HepG2 (cell line): Measurements from ENCODE around the gene AMHR2. TPM values are rescaled to one million over a fixed set of nuclear protein-coding genes. Genes with fewer than 3 reads are reported as not detected.

Experiments used
- FOSL1 ChIP-seq: sonication (generic); formaldehyde crosslinking; IDR thresholded peaks from 2 replicates; pipeline ENCODE4 v1.9.0; 2021; ENCODE audit warnings: missing genetic modification reagents, borderline replicate concordance
- FOXO4 ChIP-seq: sonication (generic); formaldehyde crosslinking; conservative IDR thresholded peaks from 2 replicates; pipeline ENCODE4 v1.8.1; 2023; ENCODE audit warnings: missing genetic modification reagents
- ISX ChIP-seq: sonication (generic); formaldehyde crosslinking; conservative IDR thresholded peaks from 2 replicates; pipeline ENCODE4 v1.5.0; 2020; ENCODE audit warnings: missing genetic modification reagents
- LCORL ChIP-seq, 2 experiments: fragments of 450-650 bp in 1 of 2; sonication (generic) in 1 of 2; formaldehyde crosslinking in 1 of 2; IDR thresholded peaks; 2 replicates each; pipeline versions ENCODE4 v1.5.0 to v1.6.1; 2017 to 2020; ENCODE audit warnings: antibody characterized with exemption in 1 of 2, missing genetic modification reagents in 1 of 2
- NFYC ChIP-seq: IDR thresholded peaks from 2 replicates; pipeline ENCODE4 v1.6.1; 2016; ENCODE audit warnings: missing genetic modification reagents, missing compliant biosample characterization
- PBX3 ChIP-seq: sonication (generic); formaldehyde crosslinking; IDR thresholded peaks from 2 replicates; pipeline ENCODE4 v1.8.1; 2023; ENCODE audit warnings: missing genetic modification reagents, inconsistent platforms, borderline replicate concordance
- REPIN1 ChIP-seq: sonication (generic); formaldehyde crosslinking; IDR thresholded peaks from 2 replicates; pipeline ENCODE4 v1.8.0; 2022; ENCODE audit warnings: missing genetic modification reagents, low read depth, mild to moderate bottlenecking, borderline replicate concordance
- RXRA ChIP-seq: sonication (generic); formaldehyde crosslinking; IDR thresholded peaks from 2 replicates; pipeline ENCODE4 v1.5.1; 2020; ENCODE audit warnings: missing genetic modification reagents
- TERF1 ChIP-seq: sonication (generic); formaldehyde crosslinking; IDR thresholded peaks from 2 replicates; pipeline ENCODE4 v1.8.0; 2022; ENCODE audit warnings: mild to moderate bottlenecking, missing genetic modification reagents, moderate library complexity
- ZBTB33 ChIP-seq: sonication (generic); formaldehyde crosslinking; IDR thresholded peaks from 2 replicates; pipeline ENCODE4 v1.4.0; 2020; ENCODE audit warnings: missing genetic modification reagents
- ZBTB38 ChIP-seq: sonication (generic); formaldehyde crosslinking; IDR thresholded peaks from 2 replicates; pipeline ENCODE4 v1.5.1; 2020; ENCODE audit warnings: mild to moderate bottlenecking, missing genetic modification reagents
- ZFX ChIP-seq: sonication (generic); formaldehyde crosslinking; IDR thresholded peaks from 2 replicates; pipeline ENCODE4 v1.4.0; 2020; ENCODE audit warnings: mild to moderate bottlenecking, low read depth, missing genetic modification reagents, moderate library complexity
- ZKSCAN5 ChIP-seq: sonication (generic); formaldehyde crosslinking; IDR thresholded peaks from 2 replicates; pipeline ENCODE4 v1.5.1; 2020; ENCODE audit warnings: mild to moderate bottlenecking, missing genetic modification reagents
- ZKSCAN8 ChIP-seq: IDR thresholded peaks from 2 replicates; pipeline ENCODE4 v1.6.1; 2016; ENCODE audit warnings: borderline replicate concordance, missing genetic modification reagents, missing compliant biosample characterization
- ZNF234 ChIP-seq: sonication (generic); formaldehyde crosslinking; conservative IDR thresholded peaks from 2 replicates; pipeline ENCODE4 v1.5.1; 2020; ENCODE audit warnings: mild to moderate bottlenecking, missing genetic modification reagents
- polyA plus RNA-seq, 8 experiments: library from polyadenylated mRNA; depleted of rRNA in 3 of 8; stranded (reverse) in 7 of 8; unstranded in 1 of 8; fragments of >200 nt; fragmentation: Illumina TruSeq in 4 of 8; extraction: Trizol in 4 of 8; gene quantifications; 2 replicates each; pipeline versions ENCODE4 v1.2.1 to v1.2.3, GENCODE V29; 2011 to 2016; ENCODE audit warnings: low read depth in 4 of 8, missing spikeins in 1 of 8, mixed read lengths in 1 of 8; ENCODE audit not compliant: insufficient read depth in 1 of 8
- total RNA-seq, 5 experiments: library from RNA; depleted of rRNA; stranded (reverse); fragments of >200 nt; fragmentation: Illumina TruSeq; extraction: Trizol; gene quantifications; 2 replicates each; pipeline ENCODE4 v1.2.3, GENCODE V29; 2016; ENCODE audit warnings: low read depth in 1 of 5

AMHR2 gene
- total and polyA plus RNA-seq, 2 of the 13 experiments (the other 11 are each of a cell fraction or from before 2014, with no cell fraction given), result 0.24 to 0.58 TPM

GRCh38 chr12:53452159-53453077, 28.8 kb downstream of the AMHR2 start (continued):
- no peak for TF ChIP-seq ZKSCAN8 (CRISPR knock-in tag)
- no peak for TF ChIP-seq FOXO4 (CRISPR knock-in tag)
- peak; percentile 100 for TF ChIP-seq ZFX (CRISPR knock-in tag)
- no peak for TF ChIP-seq NFYC (CRISPR knock-in tag)
- no peak for TF ChIP-seq RXRA (CRISPR knock-in tag)
- no peak for TF ChIP-seq PBX3
- no peak for TF ChIP-seq TERF1 (CRISPR knock-in tag)
- TF ChIP-seq ZNF234, result no peak
- TF ChIP-seq ZBTB38 (CRISPR knock-in tag), result no peak
- no peak for TF ChIP-seq ZBTB33 (CRISPR knock-in tag)
- TF ChIP-seq ZKSCAN5 (CRISPR knock-in tag), result no peak
- TF ChIP-seq FOSL1, result no peak; the same call in 1 of the 2 replicates
- peak; percentile 55; the same call in 1 of the 2 replicates for TF ChIP-seq REPIN1
- TF ChIP-seq LCORL (IDR thresholded peaks at IDR 0.05), result peak; percentile 100
- TF ChIP-seq LCORL (CRISPR knock-in tag; IDR thresholded peaks at IDR 0.05), result no peak
- TF ChIP-seq ISX, result no peak; the same call in 1 of the 2 replicates
